ENCODE measurements around the gene PDE3B.

GRCh38 chr11:14676068-14676467 lies 32.5 kb downstream of the PDE3B start:
- TF ChIP-seq POLR2A (IDR thresholded peaks at IDR 0.05; ENCODE audit: low read depth, low read length) (no peak), MXI1 (IDR thresholded peaks at IDR 0.05; ENCODE audit: borderline replicate concordance, low read depth, low read length) (no peak), CTCF (conservative IDR thresholded peaks at IDR 0.05; ENCODE audit: low read depth, low read length) (no peak), RFX5 (IDR thresholded peaks at IDR 0.05; ENCODE audit: low read depth, low read length) (no peak)

Data from IMR-90 (cell line).